Stomach (tissue), 4 donors: ENCODE results near the gene PKIG.

Experiments used
- POLR2A ChIP-seq, 4 donors: fragments of 450-650 bp; IDR thresholded peaks; one replicate each; pipeline ENCODE4 v1.6.1; 2016; ENCODE audit warnings: antibody characterized with exemption in 4 of 4, control low read depth in 2 of 4, mild to moderate bottlenecking in 1 of 4, moderate library complexity in 1 of 4
- POLR2AphosphoS5 ChIP-seq, 3 donors: sonication (generic); formaldehyde crosslinking; IDR thresholded peaks; one replicate each; pipeline ENCODE4 v1.6.1; 2016; ENCODE audit warnings: antibody characterized with exemption in 3 of 3
- TF ChIP-seq, protein P1 (sequence below), 7 experiments: fragments of 450-650 bp in 4 of 7; fragments of 200-600 bp in 3 of 7; sonication (generic) in 3 of 7; IDR thresholded peaks; one replicate each; pipeline ENCODE4 v1.5.1; 2016 to 2019; ENCODE audit warnings: antibody characterized with exemption in 7 of 7, control low read depth in 2 of 7, mild to moderate bottlenecking in 1 of 7

DNA sequence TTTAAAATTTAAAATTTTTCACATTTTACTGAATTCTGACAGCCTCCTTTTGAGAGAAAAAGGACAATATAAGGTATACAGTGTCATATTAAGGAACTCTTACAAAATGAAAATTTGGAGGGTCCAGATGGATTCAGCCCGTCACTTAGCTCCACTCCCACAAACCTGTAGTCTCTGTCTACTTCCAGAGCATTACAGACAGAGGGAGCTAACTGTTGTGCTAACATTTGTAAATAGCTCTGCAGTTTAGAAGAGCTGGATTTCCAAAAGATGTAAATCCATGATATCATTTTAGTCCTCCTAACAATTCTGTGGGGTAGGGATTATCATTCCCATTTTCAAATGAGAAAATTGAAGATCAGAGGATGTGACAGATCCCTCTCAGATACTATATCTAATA is 44.4 kb upstream of the PKIG start:
- TF ChIP-seq POLR2A (IDR thresholded peaks at IDR 0.05) (no peak), POLR2AphosphoS5 (IDR thresholded peaks at IDR 0.05) (no peak)
- TF ChIP-seq, protein P1, sequence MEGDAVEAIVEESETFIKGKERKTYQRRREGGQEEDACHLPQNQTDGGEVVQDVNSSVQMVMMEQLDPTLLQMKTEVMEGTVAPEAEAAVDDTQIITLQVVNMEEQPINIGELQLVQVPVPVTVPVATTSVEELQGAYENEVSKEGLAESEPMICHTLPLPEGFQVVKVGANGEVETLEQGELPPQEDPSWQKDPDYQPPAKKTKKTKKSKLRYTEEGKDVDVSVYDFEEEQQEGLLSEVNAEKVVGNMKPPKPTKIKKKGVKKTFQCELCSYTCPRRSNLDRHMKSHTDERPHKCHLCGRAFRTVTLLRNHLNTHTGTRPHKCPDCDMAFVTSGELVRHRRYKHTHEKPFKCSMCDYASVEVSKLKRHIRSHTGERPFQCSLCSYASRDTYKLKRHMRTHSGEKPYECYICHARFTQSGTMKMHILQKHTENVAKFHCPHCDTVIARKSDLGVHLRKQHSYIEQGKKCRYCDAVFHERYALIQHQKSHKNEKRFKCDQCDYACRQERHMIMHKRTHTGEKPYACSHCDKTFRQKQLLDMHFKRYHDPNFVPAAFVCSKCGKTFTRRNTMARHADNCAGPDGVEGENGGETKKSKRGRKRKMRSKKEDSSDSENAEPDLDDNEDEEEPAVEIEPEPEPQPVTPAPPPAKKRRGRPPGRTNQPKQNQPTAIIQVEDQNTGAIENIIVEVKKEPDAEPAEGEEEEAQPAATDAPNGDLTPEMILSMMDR (IDR thresholded peaks at IDR 0.05), result peak in 1 of 7 experiments; percentile 9
